Type B pancreatic cell (in vitro differentiated cells): ENCODE data around the gene MOK. TPM values are rescaled to one million over a fixed set of nuclear protein-coding genes. Genes with fewer than 3 reads are reported as not detected.

Source experiments
- DNase-seq: peaks from one replicate; pipeline ENCODE4 v3.0.0; 2021; ENCODE audit warnings: mixed read lengths; ENCODE audit not compliant: unreplicated experiment; ENCODE audit errors: extremely low spot score
- H3K27ac Mint-ChIP-seq: 2 replicates; pipeline ENCODE4 v1.8.0; 2021; ENCODE audit warnings: mild to moderate bottlenecking, mixed read lengths
- H3K27me3 Mint-ChIP-seq: 2 replicates; pipeline ENCODE4 v1.8.0; 2021; ENCODE audit warnings: mixed read lengths
- H3K36me3 Mint-ChIP-seq: 2 replicates; pipeline ENCODE4 v1.8.0; 2021; ENCODE audit warnings: mixed read lengths
- H3K4me1 Mint-ChIP-seq: one replicate; pipeline ENCODE4 v1.8.0; 2021; ENCODE audit warnings: mixed read lengths; ENCODE audit not compliant: unreplicated experiment
- H3K4me3 Mint-ChIP-seq: 2 replicates; pipeline ENCODE4 v1.8.0; 2021; ENCODE audit warnings: mild to moderate bottlenecking, mixed read lengths
- H3K9me3 Mint-ChIP-seq: 2 replicates; pipeline ENCODE4 v1.8.0; 2021; ENCODE audit warnings: mixed read lengths
- total RNA-seq: library from RNA; stranded (reverse); gene quantifications from 2 replicates; pipeline ENCODE4 v1.2.1, GENCODE V29; 2021; ENCODE audit warnings: low replicate concordance
- TF ChIP-seq, protein P1 (sequence below): fragments of 200-600 bp; sonication (generic); conservative IDR thresholded peaks from 2 replicates; pipeline ENCODE4 v1.5.0; 2021; ENCODE audit warnings: antibody characterized with exemption, mild to moderate bottlenecking

The MOK gene
- total RNA-seq, 1 donor from 2014 or later = 26.3 TPM

- no peak for DNase-seq
- Mint-ChIP-seq H3K27ac (no peak overlapping the region), H3K9me3 (no peaks in the 10 kb centered on the region), H3K27me3 (no peaks in the 10 kb centered on the region), H3K4me1 (no peaks in the 10 kb centered on the region), H3K4me3 (no peak overlapping the region), H3K36me3 (peaks cover 12% of the 10 kb centered on the region)
- TF ChIP-seq, protein P1, sequence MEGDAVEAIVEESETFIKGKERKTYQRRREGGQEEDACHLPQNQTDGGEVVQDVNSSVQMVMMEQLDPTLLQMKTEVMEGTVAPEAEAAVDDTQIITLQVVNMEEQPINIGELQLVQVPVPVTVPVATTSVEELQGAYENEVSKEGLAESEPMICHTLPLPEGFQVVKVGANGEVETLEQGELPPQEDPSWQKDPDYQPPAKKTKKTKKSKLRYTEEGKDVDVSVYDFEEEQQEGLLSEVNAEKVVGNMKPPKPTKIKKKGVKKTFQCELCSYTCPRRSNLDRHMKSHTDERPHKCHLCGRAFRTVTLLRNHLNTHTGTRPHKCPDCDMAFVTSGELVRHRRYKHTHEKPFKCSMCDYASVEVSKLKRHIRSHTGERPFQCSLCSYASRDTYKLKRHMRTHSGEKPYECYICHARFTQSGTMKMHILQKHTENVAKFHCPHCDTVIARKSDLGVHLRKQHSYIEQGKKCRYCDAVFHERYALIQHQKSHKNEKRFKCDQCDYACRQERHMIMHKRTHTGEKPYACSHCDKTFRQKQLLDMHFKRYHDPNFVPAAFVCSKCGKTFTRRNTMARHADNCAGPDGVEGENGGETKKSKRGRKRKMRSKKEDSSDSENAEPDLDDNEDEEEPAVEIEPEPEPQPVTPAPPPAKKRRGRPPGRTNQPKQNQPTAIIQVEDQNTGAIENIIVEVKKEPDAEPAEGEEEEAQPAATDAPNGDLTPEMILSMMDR = no peak
Observed at GRCh38 chr14:102255401-102256190, 49.4 kb downstream of the MOK start.

- peaks cover 6% of the 10 kb centered on the region for H3K36me3 Mint-ChIP-seq
- H3K4me3 Mint-ChIP-seq = no peak overlapping the region
- no peak for DNase-seq
- TF ChIP-seq, protein P1 = no peak
- H3K9me3 Mint-ChIP-seq = no peaks in the 10 kb centered on the region
- H3K27me3 Mint-ChIP-seq = no peaks in the 10 kb centered on the region
- H3K4me1 Mint-ChIP-seq = peaks cover 4% of the 10 kb centered on the region
- no peak overlapping the region for H3K27ac Mint-ChIP-seq
Observed at GRCh38 chr14:102252834-102253801, 51.8 kb downstream of the MOK start.

GRCh38 chr14:102251161-102251560 is 53.8 kb downstream of the MOK start:
- no peak overlapping the region for H3K27ac Mint-ChIP-seq
- TF ChIP-seq, protein P1 = no peak
- no peak for DNase-seq
- no peak overlapping the region for H3K4me3 Mint-ChIP-seq
- peaks cover 4% of the 10 kb centered on the region for H3K4me1 Mint-ChIP-seq
- no peaks in the 10 kb centered on the region for H3K9me3 Mint-ChIP-seq
- H3K36me3 Mint-ChIP-seq = no peaks in the 10 kb centered on the region
- no peaks in the 10 kb centered on the region for H3K27me3 Mint-ChIP-seq

GRCh38 chr14:102250636-102251035 is 54.3 kb downstream of the MOK start:
- TF ChIP-seq, protein P1 = no peak
- H3K4me3 Mint-ChIP-seq = no peak overlapping the region
- no peak overlapping the region for H3K27ac Mint-ChIP-seq
- peaks cover 4% of the 10 kb centered on the region for H3K4me1 Mint-ChIP-seq
- no peaks in the 10 kb centered on the region for H3K27me3 Mint-ChIP-seq
- no peak for DNase-seq
- no peaks in the 10 kb centered on the region for H3K36me3 Mint-ChIP-seq
- H3K9me3 Mint-ChIP-seq = no peaks in the 10 kb centered on the region

- Mint-ChIP-seq H3K4me3 (no peak overlapping the region), H3K27ac (no peak overlapping the region), H3K27me3 (no peaks in the 10 kb centered on the region), H3K4me1 (peaks cover 4% of the 10 kb centered on the region), H3K9me3 (no peaks in the 10 kb centered on the region), H3K36me3 (no peaks in the 10 kb centered on the region)
- TF ChIP-seq, protein P1 = no peak
- DNase-seq = no peak
Observed at GRCh38 chr14:102249981-102250380, 55.0 kb downstream of the MOK start.
